OCI-LY3 (cell line): ENCODE data around the gene TTC7B.

Source experiments
- H2AFZ ChIP-seq: fragments of 200-600, 300-600 bp; shearing (Covaris generic); 2 replicates; pipeline ENCODE4 v1.6.0; 2014; ENCODE audit warnings: antibody characterized with exemption, low read depth, low read length
- H3K27ac ChIP-seq: fragments of 200-600, 300-600 bp; sonication (generic); 2 replicates; pipeline ENCODE4 v1.5.1; 2014; ENCODE audit warnings: mild to moderate bottlenecking, low read length, moderate library complexity, mixed read lengths
- H3K27me3 ChIP-seq: fragments of 200-600, 300-600 bp; sonication (generic); 2 replicates; pipeline ENCODE4 v1.6.1; 2014; ENCODE audit warnings: low read depth, low read length, mixed read lengths
- H3K36me3 ChIP-seq: fragments of 200-600, 300-600 bp; sonication (generic); replicated peaks from 2 replicates; pipeline ENCODE3; 2014; ENCODE audit warnings: low read depth, low read length, mixed read lengths
- H3K4me1 ChIP-seq: fragments of 300-600, 200-600 bp; sonication (generic); 2 replicates; pipeline ENCODE4 v1.6.1; 2014; ENCODE audit warnings: low read length, mixed read lengths
- H3K4me2 ChIP-seq: fragments of 200-600, 300-600 bp; sonication (generic); 2 replicates; pipeline ENCODE4 v1.6.1; 2014; ENCODE audit warnings: low read length, mixed read lengths
- H3K4me3 ChIP-seq: fragments of 300-600, 200-600 bp; sonication (generic); 2 replicates; pipeline ENCODE4 v1.5.1; 2014; ENCODE audit warnings: antibody characterized with exemption, mild to moderate bottlenecking, low read length, moderate library complexity
- H3K79me2 ChIP-seq: fragments of 300-600, 200-600 bp; shearing (Covaris generic); 2 replicates; pipeline ENCODE4 v1.6.1; 2014; ENCODE audit warnings: mild to moderate bottlenecking, low read length, mixed read lengths
- H3K9ac ChIP-seq: fragments of 300-600, 200-600 bp; shearing (Covaris generic); 2 replicates; pipeline ENCODE4 v1.6.0; 2014; ENCODE audit warnings: mild to moderate bottlenecking, low read length, moderate library complexity
- H3K9me3 ChIP-seq: fragments of 200-600, 300-600 bp; shearing (Covaris generic); 2 replicates; pipeline ENCODE4 v1.6.1; 2014; ENCODE audit warnings: low read length, mixed read lengths; ENCODE audit not compliant: insufficient read depth
- H4K20me1 ChIP-seq: fragments of 200-600, 300-600 bp; sonication (generic); 2 replicates; pipeline ENCODE4 v1.6.1; 2016; ENCODE audit warnings: low read length, mixed read lengths; ENCODE audit not compliant: insufficient read depth
- CTCF ChIP-seq: fragments of 200-600, 300-600 bp; sonication (generic); IDR thresholded peaks from 2 replicates; pipeline ENCODE4 v1.5.1; 2014; ENCODE audit warnings: antibody characterized with exemption, low read length, low read depth
- EZH2phosphoT487 ChIP-seq: fragments of 200-600 bp; shearing (Covaris generic); IDR thresholded peaks from 2 replicates; pipeline ENCODE4 v1.6.1; 2018; ENCODE audit warnings: antibody characterized with exemption, mixed run types, low read depth

TTC7B gene

DNA sequence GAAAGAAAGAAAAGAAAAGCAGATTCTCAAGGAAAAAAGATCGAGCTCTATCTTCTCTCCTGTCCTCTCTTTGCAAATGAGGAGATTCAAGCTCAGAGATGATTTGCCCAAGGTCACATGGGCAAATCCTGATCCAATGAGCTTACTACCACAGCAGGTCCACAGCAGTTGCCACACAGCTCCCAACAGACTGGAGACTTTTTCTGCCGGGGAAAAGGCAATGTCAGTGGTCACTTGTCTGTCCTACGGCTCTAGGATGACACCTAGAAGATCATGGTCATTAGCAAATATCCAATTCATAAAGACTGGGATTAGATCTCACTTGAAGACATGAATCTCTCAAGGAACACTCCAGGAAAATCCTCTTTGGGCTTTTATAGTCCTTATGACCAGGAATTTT, 58.8 kb downstream of the TTC7B start:
- H3K36me3 ChIP-seq, result no peaks in the 10 kb centered on the region
- H3K27me3 ChIP-seq, result no peaks in the 10 kb centered on the region
- H3K79me2 ChIP-seq, result no peaks in the 10 kb centered on the region
- H3K4me1 ChIP-seq, result peaks cover 19% of the 10 kb centered on the region
- peak overlapping the region; percentile 91 for H3K4me2 ChIP-seq
- peak overlapping the region; percentile 47; the same call in 1 of the 2 replicates for H2AFZ ChIP-seq
- H3K9ac ChIP-seq, result peak overlapping the region; percentile 47; the same call in 1 of the 2 replicates
- H3K27ac ChIP-seq, result no peak overlapping the region
- TF ChIP-seq CTCF (no peak), EZH2phosphoT487 (no peak)
- H4K20me1 ChIP-seq, result no peaks in the 10 kb centered on the region
- H3K4me3 ChIP-seq, result peak overlapping the region; percentile 82
- no peaks in the 10 kb centered on the region for H3K9me3 ChIP-seq

DNA sequence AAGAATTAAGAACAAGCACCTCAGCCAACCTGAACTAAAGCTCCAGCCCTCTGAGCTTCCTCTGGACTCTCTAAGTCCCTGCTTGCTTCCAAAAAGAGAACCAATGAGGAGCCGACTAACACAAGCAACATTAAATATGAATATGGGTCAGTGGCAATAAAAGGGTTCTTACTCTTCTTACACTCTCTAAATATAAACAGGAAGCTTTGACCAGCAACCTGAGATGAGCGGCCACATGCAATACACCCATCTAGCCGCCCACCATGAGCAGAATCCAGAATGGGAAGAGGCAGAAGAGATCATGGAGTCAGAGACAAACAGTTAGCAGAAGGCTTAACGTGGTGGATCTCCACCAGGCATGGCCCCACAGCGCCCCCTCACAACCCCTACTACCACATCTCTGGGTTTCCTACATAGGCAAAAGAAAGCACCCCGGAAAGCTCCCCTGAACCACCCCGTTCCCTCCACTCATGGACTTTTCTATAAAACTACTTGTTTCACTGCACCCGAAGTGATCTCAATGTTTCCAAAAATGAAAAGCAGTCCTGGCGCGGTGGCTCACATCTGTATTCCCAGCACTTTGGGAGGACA, 59.4 kb downstream of the TTC7B start:
- Histone ChIP-seq H3K4me2 (no peak overlapping the region), H3K36me3 (no peaks in the 10 kb centered on the region), H3K4me3 (no peak overlapping the region), H3K79me2 (no peaks in the 10 kb centered on the region), H3K27me3 (no peaks in the 10 kb centered on the region), H3K9me3 (no peaks in the 10 kb centered on the region), H4K20me1 (no peaks in the 10 kb centered on the region), H3K4me1 (peaks cover 19% of the 10 kb centered on the region), H3K27ac (no peak overlapping the region), H2AFZ (no peak overlapping the region), H3K9ac (no peak overlapping the region)
- TF ChIP-seq CTCF (0 out of 2 replicates have a peak, but pooled peaks have one; percentile 7), EZH2phosphoT487 (no peak)

GRCh38 chr14:90755661-90756304, 60.4 kb downstream of the TTC7B start:
- Histone ChIP-seq H3K9ac (no peak overlapping the region), H3K9me3 (no peaks in the 10 kb centered on the region), H3K36me3 (no peaks in the 10 kb centered on the region), H3K27me3 (no peaks in the 10 kb centered on the region), H4K20me1 (no peaks in the 10 kb centered on the region), H3K27ac (no peak overlapping the region), H2AFZ (no peak overlapping the region), H3K4me3 (no peak overlapping the region), H3K79me2 (no peaks in the 10 kb centered on the region), H3K4me2 (no peak overlapping the region), H3K4me1 (peaks cover 19% of the 10 kb centered on the region)
- TF ChIP-seq CTCF, result no peak
- no peak for TF ChIP-seq EZH2phosphoT487

DNA sequence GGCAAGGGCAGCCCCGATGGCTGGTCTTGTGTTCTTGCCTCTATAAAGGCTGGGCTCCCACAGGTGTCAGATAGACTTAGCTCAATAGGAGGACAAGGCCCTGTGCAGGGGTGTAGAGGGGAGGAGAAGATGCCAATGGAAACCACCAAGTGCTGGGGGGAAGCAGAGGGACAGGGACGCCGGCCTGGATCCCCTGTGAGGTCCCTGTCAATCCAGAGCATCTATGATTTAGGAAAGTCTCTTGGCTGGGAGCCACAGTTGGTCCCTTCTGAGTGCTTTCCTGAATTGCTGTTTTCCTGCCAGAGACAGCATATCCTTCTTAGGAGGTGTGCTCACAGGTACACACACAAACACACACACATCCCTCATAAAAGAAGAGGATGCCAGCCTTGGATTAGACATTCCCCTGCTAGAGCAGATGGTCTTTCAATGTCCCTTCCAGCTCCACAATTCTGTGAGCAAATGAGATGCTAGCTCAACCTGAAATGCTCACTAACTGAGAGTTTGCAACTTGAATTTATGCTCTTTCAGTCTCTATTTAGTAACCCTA, 62.7 kb downstream of the TTC7B start:
- Histone ChIP-seq H3K9me3 (peaks cover 11% of the 10 kb centered on the region; the same call in 1 of the 2 replicates), H3K4me3 (no peak overlapping the region), H3K27ac (no peak overlapping the region), H3K9ac (no peak overlapping the region), H3K4me2 (no peak overlapping the region), H3K36me3 (no peaks in the 10 kb centered on the region), H3K27me3 (no peaks in the 10 kb centered on the region), H3K4me1 (peaks cover 5% of the 10 kb centered on the region; the same call in 1 of the 2 replicates), H2AFZ (no peak overlapping the region), H3K79me2 (no peaks in the 10 kb centered on the region), H4K20me1 (no peaks in the 10 kb centered on the region)
- TF ChIP-seq EZH2phosphoT487 (no peak), CTCF (no peak)
